HG03066 (cell line): ENCODE results near the gene RTF1.
"Not testable (repeated sequence)": the region's sequence is repeated elsewhere in the genome, so short reads cannot be mapped to it uniquely, and the experiment has no call there.

Experiments used
- ATAC-seq: cut with Tn5 transposase; IDR thresholded peaks from one replicate; pipeline ENCODE4 v1.9.1; 2021; ENCODE audit warnings: low read depth; ENCODE audit not compliant: unreplicated experiment

RTF1 gene

DNA sequence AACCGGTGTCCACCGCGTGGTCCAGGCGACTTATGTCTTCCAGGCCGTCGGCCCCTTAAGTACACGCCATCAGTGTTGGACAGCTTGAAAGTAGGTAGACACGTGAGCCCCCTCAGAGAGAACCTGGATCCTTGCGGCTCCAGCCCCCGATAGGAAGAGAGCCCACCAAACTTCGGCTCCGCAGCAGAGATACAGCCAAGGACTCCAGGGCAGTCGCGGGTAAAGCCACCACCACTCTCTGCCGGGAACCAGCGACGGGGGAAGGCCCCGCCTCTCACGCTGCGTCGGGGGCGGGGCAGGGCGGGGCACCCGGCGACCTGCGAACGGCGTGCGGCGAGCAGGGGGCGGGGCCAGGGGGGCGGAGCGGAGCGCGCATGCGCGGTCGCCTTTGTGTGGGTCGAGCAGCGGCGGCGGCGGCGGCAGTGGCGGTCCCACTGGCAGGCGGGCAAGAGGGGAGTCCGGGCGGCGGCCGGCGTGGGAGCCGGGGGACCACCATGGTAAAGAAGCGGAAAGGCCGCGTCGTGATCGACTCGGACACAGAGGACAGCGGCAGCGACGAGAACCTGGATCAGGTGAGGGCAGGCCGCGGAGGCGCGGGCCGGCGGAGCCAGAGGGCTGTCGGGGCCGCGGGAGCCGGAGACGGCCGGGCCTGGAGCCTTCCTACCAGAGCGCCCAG is at the start of gene RTF1:
Gene RTF1 (plus strand): TSS at position 354 of the 676 bp plus-strand sequence. CDS start 21 bp downstream, at position 375.
- peak; percentile 74 for ATAC-seq

DNA sequence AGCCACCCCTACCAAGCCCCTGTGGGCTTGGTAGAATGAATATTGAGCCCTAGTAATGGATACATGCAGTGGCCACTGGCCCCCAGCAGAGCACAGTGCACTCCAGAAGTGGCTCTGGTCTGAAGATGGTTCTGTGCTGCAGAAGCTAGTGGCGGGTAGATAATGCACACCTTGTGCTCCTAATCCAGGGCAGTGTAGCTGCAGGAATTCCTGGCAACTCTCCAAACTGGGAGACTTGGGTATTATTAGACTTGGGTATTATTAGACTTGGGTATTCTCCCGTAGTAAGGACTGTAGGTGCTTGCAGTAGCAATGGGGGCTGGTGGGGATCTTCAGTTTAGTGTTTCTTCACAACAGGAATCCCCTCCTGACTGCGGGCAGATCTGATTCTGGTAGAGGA is 49.5 kb upstream of the RTF1 start:
- no peak for ATAC-seq

DNA sequence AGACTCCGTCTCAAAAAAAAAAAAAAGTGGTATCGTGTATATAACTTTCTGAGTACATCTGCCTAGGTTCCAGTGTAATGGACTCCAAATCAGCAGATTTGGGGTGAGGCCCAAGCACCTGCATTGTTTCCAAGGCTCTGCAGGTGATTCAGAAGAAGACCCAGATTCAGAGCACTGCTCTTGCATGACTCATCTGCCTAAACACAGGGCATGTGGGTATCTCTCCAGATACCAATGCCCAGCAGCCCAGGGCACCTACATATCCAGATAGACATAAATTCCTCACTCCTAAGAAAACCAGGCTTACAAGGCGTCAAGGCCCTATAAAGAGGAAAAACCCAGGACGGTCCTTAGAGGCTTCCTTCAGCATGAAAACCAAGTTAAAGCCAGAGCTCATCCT is 38.9 kb upstream of the RTF1 start:
- ATAC-seq, result no peak

DNA sequence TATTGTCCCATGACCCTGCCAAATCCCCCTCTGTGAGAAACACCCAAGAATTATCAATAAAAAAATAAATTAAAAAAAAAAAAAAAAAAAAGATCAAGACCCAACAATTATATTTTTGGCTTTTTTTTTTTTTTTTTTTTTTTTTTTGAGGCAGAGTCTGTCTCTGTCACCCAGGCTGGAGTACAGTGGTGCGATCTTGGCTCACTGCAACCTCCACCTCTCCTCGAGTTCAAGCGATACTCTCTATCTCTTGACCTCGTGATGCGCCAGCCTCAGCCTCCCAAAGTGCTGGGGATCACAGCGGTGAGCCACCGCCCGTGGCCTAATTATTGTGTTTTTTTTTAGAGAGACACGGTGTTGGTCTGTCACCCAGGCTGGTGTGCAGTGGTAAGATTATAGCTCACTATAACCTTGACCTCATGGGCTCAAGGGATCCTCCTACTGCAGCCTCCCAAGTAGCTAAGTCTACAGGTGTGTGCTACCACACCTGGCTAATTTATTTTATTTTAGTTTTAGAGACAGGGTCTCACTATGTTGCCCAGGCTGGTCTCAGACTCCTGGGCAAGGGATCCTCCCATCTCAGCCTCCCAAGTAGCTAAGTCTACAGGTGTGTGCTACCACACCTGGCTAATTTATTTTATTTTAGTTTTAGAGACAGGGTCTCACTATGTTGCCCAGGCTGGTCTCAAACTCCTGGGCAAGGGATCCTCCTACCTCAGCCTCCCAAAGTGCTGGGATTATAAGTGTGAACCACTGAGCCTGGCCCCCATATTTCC is 32.7 kb upstream of the RTF1 start:
- ATAC-seq, result not testable (repeated sequence)

DNA sequence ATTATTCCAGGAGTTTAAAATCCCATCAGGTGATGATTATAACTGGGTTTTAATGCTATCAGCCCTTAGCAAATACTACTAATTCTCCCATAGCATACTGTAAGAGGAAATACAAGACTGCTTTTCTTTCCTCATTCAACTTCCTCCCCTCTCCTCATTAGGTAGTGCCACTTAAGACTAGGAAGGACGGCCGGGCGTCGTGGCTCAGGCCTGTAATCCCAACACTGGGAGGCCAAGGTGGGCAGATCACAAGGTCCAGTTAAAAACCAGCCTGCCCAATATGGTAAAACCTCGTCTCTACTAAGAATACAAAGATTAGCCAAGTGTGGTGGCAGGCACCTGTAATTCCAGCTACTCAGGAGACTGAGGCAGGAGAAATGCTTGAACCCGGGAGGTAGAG is 29.2 kb upstream of the RTF1 start:
- ATAC-seq, result no peak

DNA sequence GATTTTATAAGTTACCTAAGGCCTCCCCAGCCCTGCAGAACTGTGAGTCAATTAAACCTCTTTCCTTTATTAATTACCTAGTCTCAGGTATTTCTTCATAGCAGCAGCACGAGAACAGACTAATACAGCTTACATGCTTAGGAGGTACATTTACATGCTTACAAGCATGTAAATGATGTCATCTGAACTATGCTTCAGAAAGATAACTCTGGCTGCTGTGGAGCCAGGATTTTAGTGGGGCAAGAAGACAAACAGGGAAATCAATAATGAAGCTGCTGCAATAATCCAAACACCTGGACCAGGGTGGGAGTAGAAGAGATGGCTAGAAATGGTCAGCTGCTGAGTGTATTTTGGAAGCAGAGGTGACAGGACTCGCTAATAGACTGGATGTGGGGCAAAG is 24.2 kb upstream of the RTF1 start:
- no peak for ATAC-seq

DNA sequence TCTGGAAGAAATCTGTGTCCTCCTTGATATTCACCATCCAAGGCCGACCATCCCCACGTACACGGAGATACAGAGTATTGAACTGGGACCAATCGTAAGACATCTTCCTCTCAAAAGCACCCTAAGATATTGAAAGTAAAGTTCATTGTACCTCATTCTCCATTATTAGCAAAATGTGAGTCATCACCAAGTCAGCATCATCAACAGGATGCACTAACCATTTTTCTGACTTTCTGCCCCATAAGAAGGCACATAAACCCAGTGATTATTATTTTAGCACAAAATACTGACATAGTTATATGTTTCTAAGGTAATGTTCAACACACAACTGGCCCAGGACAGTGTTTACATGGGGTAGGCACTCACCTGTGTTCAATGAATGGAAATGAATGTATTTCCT is 22.0 kb upstream of the RTF1 start:
- ATAC-seq, result no peak

DNA sequence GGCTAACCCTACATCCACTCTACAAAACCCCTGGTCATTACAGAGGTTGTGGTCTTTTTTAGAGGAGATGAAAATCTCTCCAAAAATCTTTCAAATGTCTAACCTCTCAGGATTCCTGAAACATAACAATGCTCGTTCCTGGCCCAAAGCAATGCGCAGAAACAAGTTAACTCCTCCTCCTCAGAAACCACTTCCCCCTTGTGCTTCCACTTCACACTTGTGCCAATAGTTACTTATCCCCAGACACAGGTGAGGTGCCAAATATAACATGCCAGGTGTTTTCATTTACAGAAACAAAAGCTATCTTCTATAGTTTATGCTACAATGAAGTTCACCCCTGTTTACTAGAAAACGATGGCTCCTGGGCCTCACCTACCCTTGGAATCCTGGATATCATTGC is 20.8 kb upstream of the RTF1 start:
- no peak for ATAC-seq

DNA sequence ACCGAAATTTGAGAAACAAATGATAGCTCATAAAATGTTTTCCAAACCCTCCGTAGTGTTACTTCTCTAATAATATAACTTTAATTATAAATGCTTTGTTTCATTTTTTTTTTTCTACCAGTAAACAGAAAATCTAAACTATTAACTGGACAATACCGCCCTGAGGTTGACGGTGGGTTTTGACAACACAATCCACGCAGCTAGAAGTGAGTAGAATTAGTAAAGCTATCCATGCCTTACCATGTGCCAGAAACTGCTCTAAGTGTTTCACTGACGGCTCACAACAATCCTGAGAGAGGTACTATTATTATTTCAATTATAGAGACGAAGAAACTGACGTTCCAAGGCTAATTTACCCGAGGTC is 15.0 kb upstream of the RTF1 start:
- no peak for ATAC-seq

DNA sequence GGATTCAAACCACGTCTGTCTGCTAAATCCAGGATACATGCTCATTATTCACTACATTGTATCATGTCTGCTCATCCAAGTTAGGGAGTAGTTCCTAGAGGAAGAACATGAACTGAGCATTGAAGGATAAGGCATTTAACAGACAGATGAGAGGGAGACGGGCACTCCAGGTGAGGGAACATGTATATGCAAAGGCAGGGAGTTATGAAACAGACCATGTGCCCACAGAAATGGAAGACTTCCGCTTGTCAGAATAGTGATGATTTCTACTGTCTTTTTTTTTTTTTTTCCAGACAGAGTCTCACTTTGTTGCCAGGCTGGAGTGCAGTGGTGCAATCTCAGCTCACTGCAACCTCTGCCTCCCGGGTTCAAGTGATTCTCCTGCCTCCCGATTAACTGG is 9.6 kb upstream of the RTF1 start:
- no peak for ATAC-seq

DNA sequence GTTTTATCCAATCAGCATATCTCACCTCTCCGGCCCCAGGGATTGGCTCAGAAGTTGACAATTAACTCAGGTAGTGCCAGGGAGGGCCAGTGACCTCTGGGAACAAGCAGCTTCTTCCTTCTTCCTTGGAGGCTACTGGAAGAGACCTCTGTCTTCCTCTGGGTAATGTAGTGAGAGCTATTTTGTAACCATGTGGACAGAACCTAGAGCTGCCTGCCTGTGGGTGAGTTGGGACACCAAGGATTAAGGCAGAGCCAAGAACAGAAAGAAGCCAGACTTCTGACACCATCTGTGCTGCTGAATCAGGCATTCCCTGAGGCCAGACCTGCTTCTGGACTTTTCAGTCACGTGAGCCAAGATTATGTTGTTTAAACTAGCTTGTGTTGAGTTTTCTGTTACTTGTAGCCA is 8.7 kb upstream of the RTF1 start:
- no peak for ATAC-seq

DNA sequence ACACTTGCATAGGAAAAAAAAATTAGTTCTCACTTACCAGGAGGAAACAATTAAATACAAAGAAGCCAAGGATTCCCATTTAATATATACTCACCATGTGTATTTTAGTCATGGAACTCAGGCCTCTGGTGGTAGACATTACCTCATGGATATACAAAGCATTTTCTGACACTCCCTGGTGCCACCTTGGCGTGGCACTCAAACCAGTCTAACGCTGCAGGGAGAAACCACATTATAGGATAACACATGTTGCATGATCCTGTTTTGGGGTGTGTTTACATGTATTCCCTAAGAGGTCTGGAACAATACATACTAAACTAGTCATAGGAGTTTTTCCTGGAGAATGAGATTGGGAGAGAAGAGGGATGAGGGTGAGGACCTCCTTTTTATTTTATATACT is 5.9 kb upstream of the RTF1 start:
- no peak for ATAC-seq

DNA sequence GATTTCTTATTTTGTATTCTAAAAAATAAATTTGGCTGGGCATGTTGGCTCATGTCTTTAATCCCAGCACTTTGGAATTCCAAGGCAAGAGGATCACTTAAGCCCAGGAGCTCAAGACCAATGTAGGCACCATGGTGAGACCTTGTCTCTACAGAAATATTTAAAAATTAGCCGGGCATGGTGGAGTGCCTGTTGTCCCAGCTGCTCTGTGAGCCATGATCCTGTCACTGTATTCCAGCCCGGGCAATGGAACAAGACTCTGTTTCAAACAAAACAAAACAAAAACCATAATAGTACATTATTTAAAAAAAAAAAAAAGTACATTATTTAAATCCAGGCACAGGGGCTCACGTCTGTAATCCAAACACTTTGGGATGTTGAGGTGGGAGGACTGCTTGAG is 5.5 kb upstream of the RTF1 start:
- no peak for ATAC-seq

DNA sequence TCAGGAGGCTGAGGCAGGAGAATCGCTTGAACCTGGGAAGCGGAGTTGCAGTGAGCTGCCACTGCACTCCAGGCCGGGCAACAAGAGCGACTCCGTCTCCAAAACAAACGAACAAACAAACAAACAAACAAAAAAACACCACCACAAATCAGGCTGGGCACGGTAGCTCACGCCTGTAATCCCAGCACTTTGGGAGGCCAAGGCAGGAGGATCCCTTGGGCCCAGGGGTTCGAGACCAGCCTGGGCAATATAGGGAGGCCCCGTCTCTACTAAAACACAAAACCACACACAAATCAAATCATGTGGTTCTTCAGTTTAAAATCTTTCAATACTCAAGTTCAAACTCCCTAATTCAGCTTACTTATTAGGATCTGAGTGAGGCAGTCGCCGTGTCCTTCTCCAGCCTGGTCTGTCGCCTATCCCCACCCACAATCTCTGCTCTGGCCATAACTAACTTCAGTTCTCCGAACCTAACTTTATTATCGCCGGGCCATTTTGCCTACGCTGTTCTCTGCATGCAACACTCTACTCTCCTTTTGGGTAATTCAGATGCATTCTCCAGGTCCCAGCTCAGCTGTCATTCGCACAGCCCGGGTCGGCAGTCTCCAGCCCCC is 660 bp upstream of the RTF1 start:
- ATAC-seq, result peak; percentile 12

DNA sequence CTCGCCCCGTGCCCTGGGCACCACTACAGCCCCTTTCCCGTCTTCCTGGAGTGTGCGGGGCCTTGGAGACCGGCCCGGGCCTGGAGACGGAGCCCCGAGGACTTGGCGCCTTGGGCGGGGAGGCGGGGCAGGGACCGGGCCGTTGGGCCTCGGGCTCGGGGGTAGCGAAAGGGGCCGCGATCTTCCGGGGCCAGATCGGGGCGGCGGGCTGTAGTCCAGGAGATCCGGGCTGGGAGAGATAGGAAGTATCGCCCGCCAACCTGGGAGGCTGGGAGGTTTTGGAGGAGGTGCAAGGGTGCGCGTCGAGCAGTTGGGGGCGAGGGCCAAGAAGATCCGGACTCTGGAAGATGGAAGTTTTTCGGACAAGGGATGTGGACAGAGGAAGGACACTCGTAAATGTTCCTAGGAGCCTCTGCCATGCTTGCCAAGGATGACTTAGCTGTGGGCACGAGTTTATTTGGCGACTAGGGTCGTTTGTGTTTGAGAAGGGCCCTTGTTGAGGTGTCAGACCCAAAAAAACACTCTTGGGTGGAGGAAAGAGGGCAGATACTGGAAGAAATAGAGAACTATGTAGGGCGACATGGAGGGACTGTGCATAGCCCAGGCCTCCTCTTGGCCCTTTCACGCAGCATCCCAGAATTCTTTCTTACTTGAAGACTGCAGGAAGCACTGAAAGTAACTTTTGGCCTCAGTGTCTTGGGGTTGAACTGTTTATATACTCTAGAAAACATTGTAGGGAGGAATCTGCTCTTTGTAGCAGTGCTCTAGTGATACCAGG is 712 bp downstream of the RTF1 start:
- peak; percentile 44 for ATAC-seq

DNA sequence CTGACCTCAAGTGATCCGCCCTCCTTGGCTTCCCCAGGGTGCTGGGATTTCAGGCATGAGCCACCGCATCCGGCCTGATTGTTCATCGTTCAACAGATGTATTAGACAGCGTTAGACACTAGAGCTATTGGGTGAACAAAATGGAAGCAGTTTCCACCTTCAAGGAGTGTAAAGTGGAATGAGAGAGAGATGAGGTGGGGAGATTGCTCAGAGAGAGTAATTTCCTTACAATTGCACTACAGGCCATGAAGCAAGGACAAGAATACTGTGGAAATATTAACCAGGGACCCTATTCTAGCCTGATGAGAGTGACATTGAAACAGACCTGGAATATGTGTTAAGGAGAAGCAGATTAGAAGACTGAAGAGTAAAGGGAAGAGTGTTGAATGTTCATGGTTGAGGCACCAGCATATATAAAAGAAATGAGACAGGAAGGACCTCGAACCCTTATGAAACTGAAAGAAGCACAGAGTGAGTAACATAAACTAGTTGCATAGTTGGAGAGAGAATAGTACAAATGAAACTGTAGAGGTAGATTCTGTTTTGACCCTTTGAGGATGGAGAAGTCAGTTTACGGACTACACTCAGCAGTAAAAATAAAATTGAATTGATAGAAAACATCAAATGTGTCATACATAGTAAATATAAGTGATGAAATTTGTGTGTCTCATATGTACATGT is 7.2 kb downstream of the RTF1 start:
- peak; percentile 85 for ATAC-seq

DNA sequence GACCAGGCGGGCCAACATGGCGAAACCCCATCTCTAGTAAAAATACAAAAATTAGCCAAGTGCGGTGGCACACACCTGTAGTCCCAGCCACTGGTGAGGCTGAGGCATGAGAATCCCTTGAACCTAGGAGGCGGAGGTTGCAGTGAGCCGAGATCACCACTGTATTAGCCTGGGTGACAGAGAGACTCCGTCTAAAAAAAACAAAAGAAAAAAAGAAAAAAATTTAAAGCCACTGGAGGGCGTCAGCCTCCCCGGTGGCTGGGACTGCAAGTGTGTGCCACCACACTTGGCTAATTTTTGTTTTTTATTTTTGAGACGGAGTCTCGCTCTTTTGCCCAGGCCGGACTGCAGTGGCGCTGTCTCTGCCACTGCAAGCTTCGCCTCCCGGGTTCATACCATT is 7.9 kb downstream of the RTF1 start:
- ATAC-seq, result no peak

DNA sequence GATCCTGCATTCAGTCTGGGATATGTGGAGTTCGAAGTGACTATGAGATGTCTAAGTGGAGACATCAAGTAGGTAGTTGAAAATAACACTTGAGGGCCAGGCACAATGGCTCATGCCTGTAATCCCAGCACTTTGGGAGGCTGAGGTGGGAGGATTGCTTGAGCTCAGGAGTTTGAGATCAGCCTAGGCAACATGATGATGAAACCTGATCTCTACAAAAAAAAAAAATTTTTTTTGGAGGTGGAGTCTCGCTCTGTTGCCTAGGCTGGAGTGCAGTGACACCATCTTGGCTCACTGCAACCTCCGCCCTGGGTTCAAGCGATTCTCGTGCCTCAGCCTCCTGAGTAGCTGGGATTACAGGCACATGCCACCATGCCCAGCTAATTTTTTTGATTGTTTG is 9.0 kb downstream of the RTF1 start:
- ATAC-seq, result not testable (repeated sequence)

DNA sequence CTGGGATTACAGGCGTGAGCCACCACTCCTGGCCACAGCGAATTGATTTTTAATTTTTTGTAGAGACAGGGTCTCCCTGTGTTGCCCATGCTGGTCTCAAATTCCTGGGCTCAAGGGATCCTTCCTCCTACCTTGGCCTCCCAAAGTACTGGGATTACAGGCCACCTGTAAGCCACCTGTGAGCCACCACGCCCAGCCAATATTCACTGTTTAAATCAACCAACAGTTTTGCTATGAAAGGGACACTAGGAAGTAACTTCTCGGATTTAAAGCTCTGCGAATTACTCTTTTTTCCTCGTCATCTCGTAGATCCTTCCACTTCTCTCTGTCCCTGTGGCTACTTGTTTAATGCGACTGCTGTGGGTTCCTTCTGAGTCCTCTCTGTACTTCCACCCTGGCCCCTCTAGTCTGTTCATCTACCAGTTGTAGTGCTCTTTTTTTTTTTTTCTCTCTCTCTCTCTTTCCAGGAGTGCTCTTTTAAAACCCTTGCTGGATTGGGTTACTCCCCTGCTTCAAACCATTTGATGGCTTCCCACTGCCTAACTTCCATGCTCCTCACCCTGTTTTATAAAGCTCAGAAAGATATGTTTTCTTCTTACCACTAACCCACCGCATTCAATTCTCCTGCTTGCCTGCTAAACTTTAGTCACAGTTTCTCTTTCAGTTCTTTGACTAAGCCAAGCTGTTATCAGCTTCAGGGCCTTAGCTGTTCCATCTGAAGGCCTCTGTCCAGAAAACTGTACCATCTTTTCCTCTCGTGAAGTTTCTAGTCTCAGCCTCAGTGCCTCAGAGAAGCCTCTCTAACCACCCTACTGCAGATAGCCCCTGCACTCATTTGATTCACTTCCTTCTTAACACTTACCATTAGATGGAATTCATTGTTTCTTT is 12.4 kb downstream of the RTF1 start:
- peak; percentile 76 for ATAC-seq
